ENCODE results near the gene MED1. TPM values are rescaled to one million over a fixed set of nuclear protein-coding genes. Genes with fewer than 3 reads are reported as not detected.
"Not testable (repeated sequence)": the region's sequence is repeated elsewhere in the genome, so short reads cannot be mapped to it uniquely, and the experiment has no call there.

The MED1 gene
- total RNA-seq, 1 donor from 2014 or later = 21.8 TPM

GRCh38 chr17:39391448-39391847 lies 59.6 kb downstream of the MED1 start:
- H3K4me1 ChIP-seq = peaks cover 39% of the 10 kb centered on the region
- intact Hi-C loops (cut with micrococcal nuclease) = no loop called here

GRCh38 chr17:39385040-39385439 lies 66.0 kb downstream of the MED1 start:
- DNase-seq = no peak
- peaks cover 16% of the 10 kb centered on the region for H3K36me3 ChIP-seq
- intact Hi-C loops (cut with micrococcal nuclease) = no loop called here
- no peak overlapping the region for H3K27ac ChIP-seq (replicated peaks)
- TF ChIP-seq CTCF (IDR thresholded peaks at IDR 0.05; ENCODE audit: borderline replicate concordance) = no peak
- peaks cover 14% of the 10 kb centered on the region for H3K4me1 ChIP-seq
- H3K27me3 ChIP-seq (ENCODE audit: low read depth) = no peaks in the 10 kb centered on the region
- no peaks in the 10 kb centered on the region for H3K9me3 ChIP-seq (replicated peaks)
- no peak overlapping the region for H3K4me3 ChIP-seq

More at GRCh38 chr17:39391448-39391847, 59.6 kb downstream of the MED1 start:
- no peak for TF ChIP-seq CTCF (IDR thresholded peaks at IDR 0.05; ENCODE audit: borderline replicate concordance)
- H3K27ac ChIP-seq (replicated peaks) = no peak overlapping the region
- H3K9me3 ChIP-seq (replicated peaks) = no peaks in the 10 kb centered on the region
- H3K27me3 ChIP-seq (ENCODE audit: low read depth) = no peaks in the 10 kb centered on the region
- peaks cover 16% of the 10 kb centered on the region for H3K36me3 ChIP-seq
- DNase-seq = no peak
- no peak overlapping the region for H3K4me3 ChIP-seq

GRCh38 chr17:39380144-39380543 lies 70.9 kb downstream of the MED1 start:
- Histone ChIP-seq H3K36me3 (no peaks in the 10 kb centered on the region), H3K4me3 (no peak overlapping the region), H3K9me3 (replicated peaks) (no peaks in the 10 kb centered on the region), H3K4me1 (peaks cover 36% of the 10 kb centered on the region), H3K27ac (replicated peaks) (no peak overlapping the region), H3K27me3 (ENCODE audit: low read depth) (no peaks in the 10 kb centered on the region)
- DNase-seq = no peak
- TF ChIP-seq CTCF (IDR thresholded peaks at IDR 0.05; ENCODE audit: borderline replicate concordance) = no peak
- intact Hi-C loops (cut with micrococcal nuclease) = no loop called here

GRCh38 chr17:39376434-39376833 lies 74.6 kb downstream of the MED1 start:
- no peak for TF ChIP-seq CTCF (IDR thresholded peaks at IDR 0.05; ENCODE audit: borderline replicate concordance)
- no peak for DNase-seq
- no peaks in the 10 kb centered on the region for H3K27me3 ChIP-seq (ENCODE audit: low read depth)
- H3K4me1 ChIP-seq = peaks cover 38% of the 10 kb centered on the region
- no peaks in the 10 kb centered on the region for H3K36me3 ChIP-seq
- H3K9me3 ChIP-seq (replicated peaks) = no peaks in the 10 kb centered on the region
- H3K4me3 ChIP-seq = no peak overlapping the region
- H3K27ac ChIP-seq (replicated peaks) = no peak overlapping the region
- intact Hi-C loops (cut with micrococcal nuclease) = no loop called here

GRCh38 chr17:39367805-39368204 lies 83.3 kb downstream of the MED1 start:
- H3K27me3 ChIP-seq (ENCODE audit: low read depth); H3K4me3 ChIP-seq; H3K36me3 ChIP-seq; DNase-seq; H3K27ac ChIP-seq (replicated peaks); H3K9me3 ChIP-seq (replicated peaks); intact Hi-C loops (cut with micrococcal nuclease): not testable (repeated sequence)
- peaks cover 28% of the 10 kb centered on the region for H3K4me1 ChIP-seq

- H3K27me3 ChIP-seq (ENCODE audit: low read depth) = no peaks in the 10 kb centered on the region
- intact Hi-C loops (cut with micrococcal nuclease) = no loop called here
- peak overlapping the region; percentile 38 for H3K27ac ChIP-seq (replicated peaks)
- no peak for TF ChIP-seq CTCF (IDR thresholded peaks at IDR 0.05; ENCODE audit: borderline replicate concordance)
- peaks cover 37% of the 10 kb centered on the region for H3K4me1 ChIP-seq
- H3K36me3 ChIP-seq = no peaks in the 10 kb centered on the region
- DNase-seq = no peak
- no peaks in the 10 kb centered on the region for H3K9me3 ChIP-seq (replicated peaks)
- peak overlapping the region; percentile 15 for H3K4me3 ChIP-seq
These were observed 85.2 kb downstream of the MED1 start for GRCh38 chr17:39365872-39366271.

Data from left ventricle myocardium inferior (tissue), 1 donor.